Medulla oblongata (tissue), 1 donor: ENCODE measurements around the gene C2orf15.
"Not testable (repeated sequence)": the region's sequence is repeated elsewhere in the genome, so short reads cannot be mapped to it uniquely, and the experiment has no call there.

Experiments used
- DNase-seq: peaks from one replicate; pipeline ENCODE4 v3.0.0-alpha.2; 2015; ENCODE audit errors: extremely low spot score

C2orf15 gene

GRCh38 chr2:99141110-99142108, at the start of gene C2orf15:
C2orf15 (plus strand) TSS chr2:99141707; CDS start chr2:99150559, 8,852 bp downstream.
- DNase-seq = peak; percentile 96

DNA sequence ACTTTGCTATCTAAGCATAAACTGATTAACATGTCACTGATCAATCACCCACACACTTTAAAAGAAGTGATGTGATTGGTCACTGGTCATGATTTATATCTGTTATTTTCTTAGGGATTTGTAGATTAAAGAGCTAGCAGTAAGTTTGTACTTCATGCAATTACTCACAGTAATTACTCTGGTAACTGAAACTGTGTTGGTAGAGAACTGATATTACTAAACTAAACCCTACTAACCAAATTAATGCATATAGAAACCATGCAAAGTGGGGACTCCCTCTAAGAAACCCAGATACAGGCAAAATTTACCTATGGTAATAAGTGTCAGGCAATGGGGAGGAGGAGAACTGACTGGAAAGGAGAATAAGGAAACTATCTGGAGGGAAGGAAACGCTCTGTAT, 44.8 kb upstream of the C2orf15 start:
- no peak for DNase-seq

DNA sequence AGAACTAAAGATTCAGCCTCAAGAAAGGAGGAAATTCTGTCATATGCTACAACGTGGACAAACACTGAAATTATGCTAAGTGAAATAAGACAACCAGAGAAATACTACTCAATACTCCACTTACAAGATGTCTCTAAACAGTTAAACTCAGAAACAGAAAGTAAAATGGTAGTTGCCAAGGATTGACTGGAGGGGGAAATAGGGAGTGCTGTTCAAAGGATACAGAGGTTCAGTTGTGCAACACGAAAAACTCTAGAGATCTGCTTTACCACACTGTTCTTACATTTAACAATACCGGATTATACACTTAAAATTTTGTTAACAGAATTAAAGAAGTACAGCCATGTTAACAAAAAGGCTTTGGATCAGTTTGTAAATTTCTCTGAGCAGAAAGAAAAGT, 39.8 kb upstream of the C2orf15 start:
- DNase-seq = peak; percentile 52

- no peak for DNase-seq
Measured at GRCh38 chr2:99104006-99104405, 37.5 kb upstream of the C2orf15 start.

- no peak for DNase-seq
Measured at GRCh38 chr2:99106913-99107312, 34.6 kb upstream of the C2orf15 start.

DNA sequence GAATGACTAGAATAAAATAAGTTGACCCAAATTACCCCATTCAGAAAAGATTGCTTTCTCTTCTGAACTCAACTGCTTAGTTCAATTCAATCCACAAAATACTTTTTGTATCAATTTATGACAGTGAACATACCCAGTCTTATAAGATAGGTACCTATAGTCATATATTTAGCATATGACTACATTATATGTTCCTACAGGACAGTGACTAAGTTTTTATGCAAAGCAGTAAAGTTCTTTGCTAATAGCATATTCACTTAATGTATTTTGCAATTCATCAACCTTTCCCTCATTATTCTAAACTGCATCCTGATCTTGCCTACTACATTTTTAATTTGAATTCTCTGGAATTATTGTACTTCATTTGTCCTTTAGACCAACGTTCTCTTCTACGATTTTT, 30.3 kb upstream of the C2orf15 start:
- no peak for DNase-seq

DNA sequence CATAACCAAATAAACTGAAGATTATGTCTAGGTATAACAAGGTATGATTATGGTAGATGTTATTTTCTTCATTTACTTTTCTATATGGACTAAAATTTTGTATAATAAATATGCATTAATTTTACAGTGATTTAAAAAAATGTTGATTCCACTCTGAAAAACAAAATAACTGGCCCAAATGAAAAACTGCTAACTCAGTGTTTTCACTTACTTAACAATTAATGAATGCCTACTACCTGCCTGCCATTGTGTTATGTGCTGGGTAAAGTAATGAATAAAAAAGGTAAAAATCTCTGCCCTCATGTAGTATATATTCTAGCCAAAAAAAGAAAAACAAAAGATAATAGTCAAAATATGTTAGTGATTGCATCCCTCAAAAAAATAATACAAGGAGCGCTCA, 29.6 kb upstream of the C2orf15 start:
- no peak for DNase-seq

DNA sequence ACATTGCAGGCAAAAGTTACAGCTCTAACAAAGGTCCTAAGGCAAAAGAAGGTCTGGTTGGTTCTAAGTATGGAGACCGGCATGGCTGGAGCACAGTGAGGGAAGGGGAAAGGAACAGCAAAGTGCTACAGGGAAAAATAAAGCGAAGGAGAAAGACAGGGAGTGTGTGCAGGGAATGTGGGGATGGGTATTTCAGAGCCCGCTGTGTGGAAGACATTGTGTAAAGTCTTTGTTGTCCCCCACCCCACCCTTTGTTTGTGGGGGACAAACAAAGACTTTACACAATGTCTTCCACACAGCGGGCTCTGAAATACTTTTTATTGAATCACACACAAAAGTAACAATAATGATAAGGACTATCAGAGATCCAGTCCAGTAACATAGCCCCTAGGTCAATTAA, 28.9 kb upstream of the C2orf15 start:
- peak; percentile 56 for DNase-seq

- no peak for DNase-seq
Measured at GRCh38 chr2:99127981-99128380, 13.5 kb upstream of the C2orf15 start.

DNA sequence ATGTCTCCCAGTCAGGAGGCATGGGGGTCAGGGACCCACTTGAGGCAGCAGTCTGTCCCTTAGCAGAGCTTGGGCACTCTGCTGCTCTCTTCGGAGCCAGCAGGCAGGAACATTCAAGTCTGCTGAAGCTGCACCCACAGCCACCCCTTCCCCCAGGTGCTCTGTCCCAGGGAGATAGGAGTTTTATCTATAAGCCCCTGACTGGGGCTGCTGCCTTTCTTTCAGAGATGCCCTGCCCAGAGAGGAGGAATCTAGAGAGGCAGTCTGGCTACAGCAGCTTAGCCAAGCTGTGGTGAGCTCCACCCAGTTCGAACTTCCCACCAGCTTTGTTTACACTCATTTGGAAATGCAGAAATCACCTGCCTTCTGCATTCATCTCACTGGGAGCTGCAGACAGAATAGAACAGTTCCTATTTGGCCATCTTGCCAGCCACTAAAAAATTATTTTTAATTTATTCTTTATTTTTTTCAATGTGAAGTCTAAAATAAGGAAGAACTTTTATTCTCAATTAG, 6.4 kb upstream of the C2orf15 start:
- not testable (repeated sequence) for DNase-seq

GRCh38 chr2:99139003-99139402, 2.5 kb upstream of the C2orf15 start:
- no peak for DNase-seq

DNA sequence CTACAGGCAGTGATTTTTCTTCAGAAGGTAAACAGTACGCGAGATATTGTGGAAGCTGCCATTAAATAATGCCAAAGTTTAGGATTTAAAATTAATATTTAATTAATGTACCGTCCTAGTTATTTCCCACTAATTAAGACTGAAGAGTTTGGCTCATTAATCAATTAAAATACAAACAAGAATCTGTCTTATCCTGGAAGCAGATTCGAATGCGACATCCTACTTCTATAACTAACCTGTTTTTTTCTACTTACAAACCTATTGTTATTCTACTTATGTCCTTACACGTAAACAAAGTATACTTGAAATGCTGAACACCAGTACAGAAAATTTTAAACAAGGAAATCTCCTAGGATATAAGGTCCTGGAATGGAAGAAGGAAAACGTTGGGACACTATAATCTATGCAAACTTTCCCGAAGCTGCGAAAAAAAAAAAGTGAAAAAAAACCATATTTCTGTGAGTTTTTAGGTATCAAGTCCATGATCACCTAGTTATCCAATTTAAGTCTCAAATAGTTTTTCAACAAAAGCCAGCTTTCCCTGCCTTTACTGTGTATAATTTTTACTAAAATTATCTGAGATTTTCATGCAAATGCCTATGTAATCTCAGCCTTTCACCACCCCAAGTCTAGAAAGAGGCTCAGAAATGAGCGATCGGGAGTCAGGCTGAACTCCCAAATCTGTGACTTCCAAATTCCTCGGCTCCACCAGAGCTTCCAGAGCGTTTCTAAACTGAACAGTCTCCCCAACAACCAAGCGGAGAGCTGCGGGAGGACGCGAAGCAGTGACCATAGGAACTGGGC, 1.2 kb upstream of the C2orf15 start:
- DNase-seq = peak; percentile 50

- no peak for DNase-seq
Measured at GRCh38 chr2:99140860-99141109, 722 bp upstream of the C2orf15 start.

GRCh38 chr2:99150706-99151105, 9.2 kb downstream of the C2orf15 start:
- no peak for DNase-seq

- no peak for DNase-seq
Measured at GRCh38 chr2:99152199-99152895, 10.8 kb downstream of the C2orf15 start.

DNA sequence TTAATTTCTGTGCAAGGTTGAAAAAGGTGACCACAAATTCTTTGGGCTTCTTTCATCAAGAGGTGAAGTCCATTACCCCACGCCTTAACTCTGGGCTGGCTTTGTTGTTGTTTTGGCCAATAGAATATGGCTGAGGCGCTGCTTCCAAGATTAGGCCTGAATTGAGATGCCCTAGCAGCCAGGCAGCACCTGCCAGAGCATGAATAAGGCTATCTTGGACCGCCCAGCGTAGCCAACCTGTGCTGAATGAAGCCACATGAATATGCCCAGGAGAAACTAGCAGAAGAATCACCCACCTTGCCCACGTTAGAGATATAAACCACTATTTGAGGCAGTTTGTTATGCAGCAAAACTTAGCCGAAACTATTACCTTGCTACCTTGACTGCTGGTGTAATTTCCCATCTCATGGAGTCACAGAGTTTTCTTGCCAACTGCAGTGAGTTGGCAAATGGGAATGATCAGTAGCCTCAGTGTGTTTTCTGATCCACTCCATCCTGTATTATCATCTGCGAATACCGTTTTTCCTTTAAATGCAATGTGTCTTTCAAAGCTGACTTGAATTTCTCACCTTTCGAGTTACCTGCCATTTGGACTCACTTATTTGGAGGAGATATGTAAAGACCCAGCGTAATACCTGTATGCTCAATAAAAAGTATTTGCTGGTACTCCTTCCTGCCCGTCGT, 12.6 kb downstream of the C2orf15 start:
- DNase-seq = peak; percentile 46

- DNase-seq = peak; percentile 93
Measured at GRCh38 chr2:99154643-99155536, 13.4 kb downstream of the C2orf15 start, which contains the start of the genes LIPT1 and TSGA10. LIPT1 (plus strand) TSS chr2:99154967; CDS start chr2:99161958, 6,991 bp downstream. TSGA10 (minus strand) TSS chr2:99154942; CDS start chr2:99109439, 45,503 bp downstream.

DNA sequence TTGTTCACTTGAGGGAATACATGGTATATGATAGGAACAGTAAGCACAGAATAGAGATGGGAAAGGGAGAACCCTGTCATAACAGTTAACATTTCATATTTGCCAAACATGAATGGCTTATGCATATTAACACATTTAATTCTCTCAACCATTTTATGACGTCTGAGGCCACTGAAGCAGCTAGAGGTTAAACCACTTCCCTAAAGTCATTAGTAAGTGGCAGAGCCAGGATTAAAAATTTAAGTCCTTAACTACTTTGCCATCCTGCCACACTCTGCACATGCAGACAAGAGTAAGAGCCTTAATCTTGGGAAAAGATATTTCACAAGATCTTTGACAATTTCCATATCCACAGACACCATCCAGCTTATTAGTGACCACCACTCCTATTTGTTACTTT, 15.4 kb downstream of the C2orf15 start:
- no peak for DNase-seq

DNA sequence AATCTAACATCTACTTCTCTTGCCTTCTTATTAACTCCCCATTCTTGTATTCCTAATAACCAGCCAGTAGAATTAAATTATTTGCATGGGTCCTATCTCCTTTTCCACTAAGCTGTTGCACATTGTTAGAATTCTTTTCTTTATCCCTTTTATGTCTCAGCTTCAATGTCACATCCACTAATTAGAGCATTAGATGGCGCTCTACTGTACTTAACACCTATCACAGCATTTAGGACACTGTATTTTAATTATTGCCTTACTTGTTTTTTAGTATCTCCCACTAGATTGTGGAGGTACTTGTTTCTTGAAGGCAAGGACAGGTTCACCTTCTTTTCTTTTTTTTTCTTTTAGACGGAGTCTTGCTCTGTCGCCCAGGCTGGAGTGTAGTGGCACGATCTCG, 17.1 kb downstream of the C2orf15 start:
- no peak for DNase-seq

GRCh38 chr2:99159594-99159993, 18.1 kb downstream of the C2orf15 start:
- no peak for DNase-seq
